ENCODE measurements around the gene ACYP1.
A peak's percentile ranks its signal among the peaks of the same experiment; 100 is the strongest.
"Not testable (repeated sequence)": the region's sequence is repeated elsewhere in the genome, so short reads cannot be mapped to it uniquely, and the experiment has no call there.

ACYP1 gene

GRCh38 chr14:75067765-75068164, 3.9 kb upstream of the ACYP1 start:
- DNase-seq = not testable (repeated sequence)

DNA sequence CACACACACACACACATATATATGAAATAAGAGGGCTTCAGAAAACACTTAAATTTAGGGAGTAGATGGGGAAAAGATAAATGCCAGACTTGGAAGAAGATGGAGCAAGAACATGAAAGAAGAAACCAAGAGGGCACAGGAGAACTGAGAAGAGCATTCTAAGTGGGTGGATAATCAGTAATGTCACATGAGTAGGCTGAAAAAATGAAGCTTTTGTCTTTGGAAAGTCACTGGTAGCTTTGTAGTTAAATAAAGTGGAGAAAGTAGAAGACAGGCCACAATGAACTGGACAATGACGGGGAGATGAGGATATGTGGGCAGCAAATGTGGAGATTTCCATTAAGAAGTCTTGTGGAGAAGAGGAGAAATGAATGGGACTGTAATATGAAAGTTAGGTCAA, 3.4 kb upstream of the ACYP1 start:
- no peak for DNase-seq

- DNase-seq = no peak
These were observed 2.9 kb upstream of the ACYP1 start for GRCh38 chr14:75066691-75067090.

DNA sequence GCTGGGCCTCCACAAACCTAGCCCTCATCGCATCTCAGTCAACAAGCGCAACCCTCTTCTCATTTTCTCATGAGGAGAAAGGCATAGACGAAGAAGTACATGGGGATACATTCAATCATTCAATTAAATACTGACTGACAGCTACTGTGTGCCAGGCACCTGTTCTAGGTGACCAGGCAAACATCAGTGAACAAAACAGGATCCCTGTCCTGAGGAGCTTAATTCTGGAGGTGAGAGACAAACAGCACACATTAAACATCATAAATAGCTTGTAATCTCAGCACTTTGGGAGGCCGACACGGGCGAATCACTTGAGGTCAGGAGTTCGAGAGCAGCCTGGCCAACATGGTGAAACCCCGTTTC, 362 bp upstream of the ACYP1 start:
- DNase-seq = no peak

DNA sequence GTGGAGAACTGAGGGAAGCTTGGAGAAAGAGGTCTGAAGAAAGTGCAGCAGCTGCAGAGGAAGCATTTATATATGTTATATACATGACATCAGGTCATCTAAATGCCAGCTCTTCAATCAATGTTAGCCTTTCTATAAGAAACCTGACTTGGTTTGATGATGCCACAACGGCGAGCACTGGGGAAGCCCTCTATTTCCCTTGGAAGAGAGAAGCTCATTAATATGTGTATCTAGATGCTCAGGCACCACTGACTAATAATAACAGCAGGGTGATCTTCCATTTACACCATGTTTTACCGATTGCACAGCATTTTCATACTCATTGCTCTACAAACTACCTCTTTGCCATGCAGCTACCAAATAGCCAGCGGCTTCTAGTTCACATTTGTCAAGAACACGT, 811 bp downstream of the ACYP1 start:
- DNase-seq = no peak

DNA sequence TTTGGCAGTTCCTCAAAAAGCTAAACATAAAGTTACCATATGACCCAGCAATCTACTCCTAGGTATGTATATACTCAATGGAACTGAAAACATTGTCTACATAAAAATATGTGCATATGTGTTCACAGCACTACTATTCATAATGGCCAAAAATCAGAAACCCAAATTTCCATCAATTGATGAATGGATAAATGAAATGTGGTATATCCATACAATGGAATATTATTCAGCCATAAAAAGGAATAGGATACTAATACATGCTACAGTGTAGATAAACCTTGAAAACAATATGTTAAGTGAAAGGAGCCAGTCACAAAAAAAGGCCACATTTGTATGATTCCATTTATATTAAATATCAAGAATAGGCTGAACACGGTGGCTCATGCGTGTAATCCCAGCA, 3.4 kb downstream of the ACYP1 start:
- DNase-seq = no peak

- no peak for DNase-seq
These were observed 4.2 kb downstream of the ACYP1 start for GRCh38 chr14:75059642-75060041.

DNA sequence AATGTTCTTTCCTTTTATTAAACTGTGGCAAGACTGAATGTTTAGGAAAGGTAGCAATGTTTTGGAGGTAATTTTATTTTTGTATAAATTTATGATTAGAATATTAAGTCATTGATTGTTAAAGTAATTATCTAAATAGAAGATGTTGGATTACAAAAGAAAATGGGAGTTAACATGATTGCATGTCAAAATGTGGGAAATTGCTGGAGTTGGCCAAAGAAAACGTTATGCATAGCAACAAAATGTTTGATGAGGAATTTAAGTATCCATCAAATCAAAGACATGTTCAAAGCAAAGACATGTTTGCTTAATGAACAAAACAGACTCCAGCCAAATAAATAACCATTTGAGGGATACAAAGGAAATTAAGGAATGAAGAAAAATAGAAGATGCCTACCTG, 9.4 kb downstream of the ACYP1 start:
- no peak for DNase-seq

DNA sequence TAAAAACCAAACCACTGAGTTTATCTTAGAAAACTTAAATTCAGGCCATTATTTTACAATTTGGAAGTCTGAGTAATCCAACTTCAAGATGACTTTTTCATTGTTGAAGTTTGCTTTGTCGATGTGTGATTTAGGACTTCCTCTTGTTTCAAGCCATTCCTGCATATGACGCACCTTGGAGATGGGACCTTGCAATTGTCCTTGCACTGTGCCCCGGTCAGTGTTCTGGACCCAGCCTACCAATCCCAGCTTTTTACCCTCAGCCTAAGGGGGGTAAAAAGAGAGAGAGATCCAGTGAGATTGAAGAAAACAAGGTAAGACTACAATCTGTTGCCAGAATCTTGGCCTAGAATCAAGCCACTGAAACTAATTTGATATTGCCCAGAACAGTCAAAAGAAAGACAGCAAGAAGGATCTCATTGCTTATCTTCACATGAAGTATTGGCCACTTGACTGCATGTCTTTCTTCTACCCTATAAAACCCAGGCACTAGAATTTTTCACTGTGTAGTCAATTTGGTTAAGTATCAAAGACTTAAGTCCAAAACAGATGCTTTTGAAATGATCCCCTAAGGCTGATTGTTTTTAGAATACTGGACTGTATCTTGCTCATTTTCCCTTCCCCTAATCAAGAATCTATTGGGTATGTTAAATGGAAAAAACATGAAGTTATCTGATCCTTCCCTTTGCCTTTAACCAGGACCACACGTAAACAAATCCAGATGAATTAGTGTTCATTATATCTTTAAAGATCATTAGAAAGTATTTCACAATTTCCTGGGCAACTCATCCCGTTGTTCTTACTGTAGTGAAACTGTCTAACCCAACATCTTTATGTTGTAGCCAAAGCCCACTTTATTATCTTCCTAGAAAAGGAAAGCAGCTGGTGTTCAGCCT, 10.2 kb downstream of the ACYP1 start:
- no peak for DNase-seq

DNA sequence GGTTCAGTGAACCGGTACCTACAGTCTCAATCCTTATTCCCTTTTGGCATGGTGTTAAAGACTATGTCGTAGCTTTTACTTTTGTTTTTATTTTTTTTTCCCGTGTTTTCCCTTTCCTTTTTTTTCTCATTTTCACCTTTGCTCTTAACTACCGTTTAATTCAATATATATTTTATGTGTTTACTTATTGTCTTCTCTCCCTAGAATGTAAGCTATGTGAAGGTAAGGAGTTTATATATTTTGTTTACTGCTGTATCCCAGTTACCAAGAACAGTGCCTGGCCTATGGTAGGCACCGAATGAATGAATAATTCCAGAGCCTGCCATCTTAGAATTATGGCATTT, 12.3 kb downstream of the ACYP1 start:
- no peak for DNase-seq

- DNase-seq = peak; percentile 54
These were observed 12.8 kb downstream of the ACYP1 start, which contains the start of gene MLH3 for GRCh38 chr14:75050852-75051555. Gene MLH3, minus strand, starts transcription at chr14:75051467. Its CDS starts 1,812 bp downstream, at chr14:75049655.

DNA sequence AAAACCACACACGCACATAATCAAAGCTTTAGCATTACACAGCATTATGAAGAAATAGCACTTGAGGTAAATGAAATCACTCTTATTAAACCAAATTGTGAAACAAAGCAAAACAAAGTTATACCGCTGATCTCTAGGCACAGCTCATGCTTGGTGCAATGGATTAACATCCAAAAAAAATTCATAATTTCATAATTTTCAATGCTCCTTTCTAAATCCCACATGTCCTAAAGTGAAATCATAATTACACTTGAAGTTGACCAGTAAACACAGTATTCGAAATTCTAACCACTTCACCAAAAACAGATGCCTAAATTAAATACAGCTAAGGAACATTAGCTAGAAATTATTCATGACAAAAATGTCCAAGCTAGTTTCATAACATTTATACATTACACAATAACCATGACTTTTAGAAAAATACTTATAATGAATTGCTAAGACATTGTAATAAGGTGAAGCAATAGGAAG, 14.1 kb downstream of the ACYP1 start:
- no peak for DNase-seq

- no peak for DNase-seq
These were observed 14.7 kb downstream of the ACYP1 start for GRCh38 chr14:75049136-75049535.

DNA sequence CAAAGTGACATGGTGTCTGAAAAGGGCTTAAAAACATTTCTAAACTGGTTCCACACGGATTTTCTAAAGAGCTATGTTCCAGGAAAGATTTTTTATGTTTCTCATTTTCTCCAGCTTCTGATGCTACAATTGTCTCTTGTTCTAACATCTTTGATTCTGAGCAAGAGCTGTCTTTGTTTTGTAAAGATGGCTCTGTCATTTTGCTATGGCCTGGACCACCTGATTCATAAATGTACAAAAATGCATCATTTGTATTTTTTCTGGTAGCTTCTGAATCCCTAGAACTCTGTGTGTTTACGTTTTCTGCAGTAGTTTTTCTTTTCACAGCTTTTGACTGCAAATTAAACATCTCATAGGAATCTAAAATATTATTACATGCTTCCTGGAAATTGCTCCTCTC, 15.7 kb downstream of the ACYP1 start:
- no peak for DNase-seq

DNA sequence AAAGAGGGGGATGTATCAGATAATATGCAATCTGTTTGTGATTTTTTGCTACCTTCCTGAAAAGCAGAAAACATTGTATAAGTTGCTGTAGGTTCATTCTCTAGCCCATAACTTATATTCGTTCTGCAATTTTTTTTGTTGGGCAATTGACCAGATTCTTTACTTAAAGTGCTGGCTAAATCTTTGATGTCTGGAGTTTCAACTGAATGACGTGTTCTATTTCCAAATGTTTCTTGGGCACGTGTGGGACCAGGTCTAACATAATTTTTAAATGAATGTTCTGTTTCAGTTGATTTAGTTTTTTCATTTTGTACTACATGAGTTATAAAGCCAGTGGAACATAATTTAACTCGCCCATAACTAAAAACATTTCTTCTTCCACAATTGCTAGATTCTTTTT, 16.3 kb downstream of the ACYP1 start:
- DNase-seq = no peak

DNA sequence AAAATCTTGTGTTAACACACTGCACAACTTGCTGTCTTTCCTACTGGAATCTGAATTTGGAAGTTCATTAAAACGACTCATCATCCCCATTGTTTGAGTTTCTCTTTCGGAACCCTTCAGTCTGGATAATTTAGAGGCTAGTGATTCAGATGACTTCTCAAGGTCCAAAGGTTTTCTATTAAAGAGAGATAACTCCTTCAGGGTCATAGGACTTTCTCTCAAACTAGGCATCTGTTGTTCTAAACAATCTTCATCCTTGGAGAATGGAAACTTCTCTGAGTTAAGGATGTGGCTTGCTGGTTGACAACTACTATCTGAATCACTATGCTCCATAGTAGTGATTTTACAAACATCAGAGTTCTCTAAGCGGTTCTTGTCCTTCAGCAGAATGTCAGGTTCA, 16.9 kb downstream of the ACYP1 start:
- no peak for DNase-seq

GRCh38 chr14:75046275-75046674, 17.5 kb downstream of the ACYP1 start:
- no peak for DNase-seq

DNA sequence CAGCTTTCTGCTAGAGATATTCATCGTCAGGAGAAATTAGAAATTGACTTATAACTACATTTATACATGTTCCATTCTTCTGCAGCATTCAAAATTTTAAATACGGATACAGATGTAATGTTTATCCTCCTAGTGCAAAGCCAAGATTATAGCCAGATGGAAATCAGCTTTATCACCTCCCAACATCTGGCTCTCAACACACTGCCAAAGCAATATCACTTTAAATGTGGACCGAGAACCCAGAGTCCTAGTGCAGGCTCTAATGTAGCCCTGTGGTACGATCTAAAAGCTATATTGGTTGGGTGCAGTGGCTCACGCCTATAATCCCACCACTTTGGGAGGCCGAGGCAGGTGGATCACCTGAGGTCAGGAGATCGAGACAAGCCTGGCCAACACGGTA, 19.1 kb downstream of the ACYP1 start:
- DNase-seq = no peak

GRCh38 chr14:75044322-75044721, 19.5 kb downstream of the ACYP1 start:
- no peak for DNase-seq

GRCh38 chr14:75042035-75042434, 21.8 kb downstream of the ACYP1 start:
- no peak for DNase-seq

DNA sequence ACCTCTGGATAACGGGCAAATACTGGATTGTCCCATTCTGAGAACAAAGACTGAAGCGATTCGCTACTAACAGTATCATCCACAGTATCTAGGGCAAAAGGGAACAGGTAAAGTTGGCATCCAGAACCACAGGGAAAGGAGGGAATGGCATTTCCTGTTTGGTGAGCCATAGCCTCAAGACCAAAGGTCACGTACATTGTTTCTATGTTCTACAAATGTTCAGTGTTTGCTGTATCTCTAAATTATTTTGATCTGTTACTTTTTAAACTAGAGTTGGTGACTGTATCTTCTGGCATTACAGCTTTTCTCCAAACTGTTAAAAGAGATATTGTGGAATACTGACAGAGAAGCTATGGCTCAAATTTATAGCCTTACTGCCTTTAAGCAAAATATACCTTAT, 22.2 kb downstream of the ACYP1 start:
- no peak for DNase-seq

DNA sequence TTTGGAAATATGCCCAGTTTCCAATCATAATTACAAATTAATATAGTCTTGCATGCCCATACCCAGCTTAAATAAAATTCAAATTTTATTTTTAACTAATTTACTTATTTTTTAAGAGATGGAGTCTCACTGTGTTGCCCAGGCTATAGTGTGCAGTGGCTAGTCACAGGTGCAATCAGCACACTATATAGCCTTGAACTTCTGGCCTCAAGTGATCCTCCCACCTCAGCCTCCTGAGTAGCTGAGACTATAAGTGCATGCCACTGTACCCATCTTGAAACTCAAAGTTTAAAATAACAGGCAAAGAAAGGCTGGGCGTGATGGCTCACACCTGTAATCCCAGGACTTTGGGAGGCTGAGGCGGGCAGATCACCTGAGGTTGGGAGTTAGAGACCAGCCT, 22.9 kb downstream of the ACYP1 start:
- no peak for DNase-seq

DNA sequence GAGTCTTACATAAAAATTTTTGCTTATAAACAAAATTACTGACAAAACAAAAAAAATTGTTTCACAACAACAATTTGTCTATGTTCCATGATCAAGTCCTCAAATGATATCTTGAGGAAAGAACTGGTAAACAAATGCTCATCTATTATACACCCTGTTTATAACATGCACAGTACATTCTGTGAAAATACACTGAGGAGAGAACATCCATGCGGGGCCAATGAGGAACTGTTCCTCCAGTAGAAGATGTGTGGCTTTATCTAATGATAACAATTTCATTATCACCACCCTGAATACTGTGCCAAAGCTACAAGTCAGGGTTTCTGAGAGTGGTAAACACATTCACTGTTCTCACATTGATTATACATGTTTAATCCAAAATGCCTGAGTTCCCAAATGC, 23.3 kb downstream of the ACYP1 start:
- DNase-seq = no peak

DNA sequence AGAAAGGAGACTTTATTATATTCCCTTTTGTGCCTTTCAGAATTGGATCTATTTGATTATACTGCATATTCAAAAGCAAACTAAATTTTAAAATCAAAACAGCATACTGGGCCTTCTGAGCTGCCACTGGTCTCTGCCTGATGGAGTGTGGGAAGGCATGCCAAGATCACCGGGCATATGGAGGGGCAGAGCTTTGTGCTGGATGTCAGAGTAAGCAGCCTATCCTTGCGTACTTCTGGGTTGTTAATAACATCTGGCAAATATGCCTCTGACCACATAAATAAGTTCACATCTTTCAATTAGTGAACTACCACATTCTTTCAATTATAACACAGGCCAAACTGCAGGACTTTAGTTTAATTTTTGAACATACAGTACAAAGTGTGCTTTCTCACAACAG, 30.9 kb downstream of the ACYP1 start:
- no peak for DNase-seq

DNA sequence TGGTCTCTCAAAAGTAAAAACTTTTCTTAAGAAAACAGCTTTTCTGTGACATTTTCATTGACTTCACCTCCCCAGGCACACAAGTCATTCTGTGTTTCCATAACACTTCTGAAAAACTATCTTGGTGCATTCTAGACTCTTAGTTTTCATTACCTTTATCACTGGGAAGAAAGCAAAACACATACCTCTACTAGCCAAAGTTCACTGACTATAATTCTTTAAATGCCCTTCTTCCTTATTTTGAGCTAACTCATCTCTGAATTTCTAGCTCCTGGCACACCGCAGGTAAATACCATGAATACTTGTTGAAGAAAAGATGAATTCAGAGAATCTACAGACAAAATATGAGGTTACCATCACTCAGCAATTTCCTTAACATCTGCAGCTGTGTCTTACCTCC, 33.7 kb downstream of the ACYP1 start:
- no peak for DNase-seq
